Activated CD4-positive, alpha-beta T cell treated with anti-CD3 and anti-CD28 coated beads for 36 hours (primary cell): ENCODE results near the gene MNDA. TPM values are rescaled to one million over a fixed set of nuclear protein-coding genes. Genes with fewer than 3 reads are reported as not detected.

ENCODE experiments used
- ATAC-seq: fragments of 200-7000 bp; cut with Tn5 transposase; one replicate; pipeline ENCODE4 v1.10.0; 2021; ENCODE audit warnings: mild to moderate bottlenecking, moderate library complexity
- CTCF ChIA-PET: fragments of 350-600 bp; sonication (Branson Sonifier 250); formaldehyde crosslinking; loops from one replicate; lab custom pipeline; 2021; ENCODE audit warnings: antibody characterized with exemption; lab: Charles Lee
- POLR2A ChIA-PET: fragments of 350-600 bp; sonication (Branson Sonifier 250); formaldehyde crosslinking; loops from one replicate; lab custom pipeline; 2021; ENCODE audit warnings: antibody characterized with exemption, inconsistent platforms; lab: Charles Lee
- DNase-seq: peaks from one replicate; pipeline ENCODE4 v3.0.0-alpha.2; 2020
- H3K27ac Mint-ChIP-seq: one replicate; pipeline ENCODE4 v1.8.0; 2021; ENCODE audit warnings: mixed read lengths
- H3K27me3 Mint-ChIP-seq: one replicate; pipeline ENCODE4 v1.8.0; 2021; ENCODE audit warnings: mixed read lengths
- H3K36me3 Mint-ChIP-seq: one replicate; pipeline ENCODE4 v1.8.0; 2021; ENCODE audit warnings: low read depth, mixed read lengths
- H3K4me1 Mint-ChIP-seq: one replicate; pipeline ENCODE4 v1.8.0; 2021; ENCODE audit warnings: mixed read lengths
- H3K4me3 Mint-ChIP-seq: one replicate; pipeline ENCODE4 v1.8.0; 2021; ENCODE audit warnings: mild to moderate bottlenecking, moderate library complexity, mixed read lengths
- H3K9me3 Mint-ChIP-seq: one replicate; pipeline ENCODE4 v1.8.0; 2021; ENCODE audit warnings: low read depth, mixed read lengths
- intact Hi-C, 2 experiments: fragments of 100-400 bp; cut with DNase I in 1 of 2; cut with micrococcal nuclease in 1 of 2; formaldehyde crosslinking; loops; one replicate each; pipeline versions ENCODE4 v1.14.2 to v1.15.1; 2022 to 2024; cut with DNase I, micrococcal nuclease
- total RNA-seq, 2 experiments: library from RNA; stranded (reverse); gene quantifications; one replicate each; pipeline ENCODE4 v1.2.3, GENCODE V29; 2021

MNDA gene
- not detected for total RNA-seq

DNA sequence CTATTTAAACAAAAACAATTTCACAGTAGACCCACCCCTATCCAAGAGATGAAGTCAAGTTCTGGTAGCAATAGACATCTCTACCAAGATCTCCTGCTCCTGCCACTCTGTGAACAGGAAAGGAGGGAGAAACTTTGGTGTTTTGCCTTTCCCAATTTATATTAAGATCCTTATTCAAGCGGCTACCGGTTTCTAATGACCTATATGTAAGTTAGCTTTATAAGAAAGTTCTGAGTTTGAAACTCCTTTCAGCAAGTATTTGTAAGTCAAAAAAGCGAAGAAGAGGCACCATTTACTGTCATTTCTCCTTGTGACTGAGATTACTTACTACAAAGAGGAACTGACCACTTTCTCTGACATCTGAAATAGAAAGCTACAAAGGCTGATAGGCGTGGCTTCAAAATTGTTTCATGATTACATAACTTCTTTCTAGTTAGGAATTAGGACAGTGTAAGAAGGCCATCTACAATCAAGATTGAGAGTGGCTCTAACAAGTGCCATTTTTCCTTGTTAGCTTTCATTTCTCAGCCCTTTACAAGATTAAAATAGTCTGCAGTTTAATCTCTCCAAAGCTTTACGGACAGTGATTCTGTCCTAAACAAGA, at the start of gene MNDA:
Gene MNDA (plus strand): TSS at position 448 of the 604 bp plus-strand sequence. CDS start 10,803 bp downstream, outside the sequence.
- peaks cover 2% of the 10 kb centered on the region for H3K27me3 Mint-ChIP-seq
- intact Hi-C loops, result loop anchor here in 1 of 2 experiments (5.0 kb wide), 1 partner anchor 136 kb away; no protein-coding TSS in a partner anchor
- no peak within 1 kb of the TSS for H3K4me3 Mint-ChIP-seq
- peaks cover 19% of the 10 kb centered on the region for H3K4me1 Mint-ChIP-seq
- H3K36me3 Mint-ChIP-seq, result peaks cover 3% of the 10 kb centered on the region
- peaks cover 6% of the 10 kb centered on the region for H3K9me3 Mint-ChIP-seq
- DNase-seq (no peak), ATAC-seq (peak; percentile 42)
- CTCF ChIA-PET, result interaction anchor here (0.9 kb wide), 2 partner anchors 167 kb away, joined by 3 read pairs; no protein-coding TSS in a partner anchor
- POLR2A ChIA-PET, result no interaction called here
- no peak within 1 kb of the TSS for H3K27ac Mint-ChIP-seq

DNA sequence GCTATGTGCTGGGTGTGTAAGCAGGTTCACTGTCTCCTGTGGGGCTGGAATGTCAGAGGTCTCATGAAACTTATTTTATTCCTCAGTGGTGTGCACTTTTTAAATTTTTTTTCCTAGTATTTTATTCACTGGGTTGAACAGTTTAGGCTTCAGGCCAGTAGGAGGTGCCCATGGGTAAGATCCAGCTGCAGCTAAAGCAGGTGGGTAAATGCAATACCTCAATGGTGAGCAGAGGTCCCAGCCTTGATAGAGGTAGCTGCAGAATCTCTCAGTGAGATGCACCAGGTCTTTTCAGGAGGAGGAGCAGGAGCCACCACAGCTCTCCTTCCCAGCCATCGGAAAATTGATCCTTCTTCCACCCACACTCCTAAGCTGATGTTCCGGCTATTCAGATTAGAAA, 37.5 kb upstream of the MNDA start:
- ATAC-seq (peak; percentile 36), DNase-seq (peak; percentile 51)

GRCh38 chr1:158794247-158794646, 36.9 kb upstream of the MNDA start:
- DNase-seq (no peak), ATAC-seq (no peak)
- CTCF ChIA-PET, result interaction anchor here (1.3 to 4.2 kb wide), 3 partner anchors 175 to 277 kb away, joined by 3 to 14 read pairs (median 13); no protein-coding TSS in a partner anchor
- H3K4me1 Mint-ChIP-seq, result peaks cover 2% of the 10 kb centered on the region
- intact Hi-C loops, result loop anchor here in 1 of 2 experiments (5.0 to 10.0 kb wide), 2 partner anchors 203 to 281 kb away; partner anchors contain the start of gene AIM2
- peaks cover 5% of the 10 kb centered on the region for H3K27me3 Mint-ChIP-seq
- POLR2A ChIA-PET, result no interaction called here
- H3K4me3 Mint-ChIP-seq, result no peak overlapping the region
- H3K27ac Mint-ChIP-seq, result no peak overlapping the region
- no peaks in the 10 kb centered on the region for H3K9me3 Mint-ChIP-seq
- no peaks in the 10 kb centered on the region for H3K36me3 Mint-ChIP-seq

More for the DNA sequence above, 37.5 kb upstream of the MNDA start:
- no peaks in the 10 kb centered on the region for H3K4me1 Mint-ChIP-seq
- ChIA-PET POLR2A (no interaction called here), CTCF (interaction anchor here (1.3 to 4.2 kb wide), 3 partner anchors 176 to 278 kb away, joined by 3 to 14 read pairs (median 13); no protein-coding TSS in a partner anchor)
- H3K9me3 Mint-ChIP-seq, result no peaks in the 10 kb centered on the region
- H3K36me3 Mint-ChIP-seq, result no peaks in the 10 kb centered on the region
- peaks cover 5% of the 10 kb centered on the region for H3K27me3 Mint-ChIP-seq
- no peak overlapping the region for H3K4me3 Mint-ChIP-seq
- H3K27ac Mint-ChIP-seq, result no peak overlapping the region
- intact Hi-C loops, result loop anchor here (1.0 to 10.0 kb wide), 3 partner anchors 204 to 281 kb away; partner anchors contain the start of gene AIM2 (in 1 of the 2)

GRCh38 chr1:158798531-158798930, 32.6 kb upstream of the MNDA start:
- Mint-ChIP-seq H3K36me3 (no peaks in the 10 kb centered on the region), H3K27ac (no peak overlapping the region), H3K4me1 (peaks cover 11% of the 10 kb centered on the region), H3K27me3 (peaks cover 22% of the 10 kb centered on the region), H3K9me3 (no peaks in the 10 kb centered on the region), H3K4me3 (no peak overlapping the region)
- ChIA-PET CTCF (no interaction called here), POLR2A (no interaction called here)
- no peak for DNase-seq
- no peak for ATAC-seq
- intact Hi-C loops, result loop anchor here (2.0 to 10.0 kb wide), 2 partner anchors 270 to 276 kb away; partner anchors contain the start of gene AIM2 (in 1 of the 2)

DNA sequence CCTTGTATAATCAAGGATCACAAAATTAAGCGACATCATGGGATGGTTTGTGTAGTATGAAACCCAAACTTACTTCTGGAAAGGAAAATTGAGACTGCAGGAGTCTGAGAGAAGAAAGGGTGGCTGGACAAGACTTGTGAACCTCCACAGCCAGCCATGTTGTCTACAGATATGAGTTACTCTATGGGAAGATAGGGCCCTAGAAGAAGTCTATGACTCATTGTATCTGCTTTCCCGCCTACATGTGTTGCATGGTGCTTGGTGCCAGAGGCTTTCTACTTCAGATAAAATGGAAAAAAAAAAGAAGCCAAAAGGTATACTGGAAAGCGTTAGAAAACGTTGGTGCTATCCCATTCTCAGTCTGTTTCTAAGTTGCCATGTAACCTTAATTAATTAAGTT, 31.5 kb upstream of the MNDA start:
- Mint-ChIP-seq H3K27me3 (peaks cover 23% of the 10 kb centered on the region), H3K9me3 (no peaks in the 10 kb centered on the region), H3K4me3 (no peak overlapping the region), H3K27ac (no peak overlapping the region), H3K4me1 (peaks cover 11% of the 10 kb centered on the region), H3K36me3 (no peaks in the 10 kb centered on the region)
- DNase-seq, result peak; percentile 18
- ATAC-seq, result peak; percentile 92
- ChIA-PET CTCF (interaction anchor here (0.6 kb wide), 1 partner anchor 290 kb away, joined by 3 read pairs; no protein-coding TSS in a partner anchor), POLR2A (no interaction called here)
- intact Hi-C loops, result loop anchor here (2.0 to 10.0 kb wide), 2 partner anchors 269 to 275 kb away; partner anchors contain the start of gene AIM2 (in 1 of the 2)

DNA sequence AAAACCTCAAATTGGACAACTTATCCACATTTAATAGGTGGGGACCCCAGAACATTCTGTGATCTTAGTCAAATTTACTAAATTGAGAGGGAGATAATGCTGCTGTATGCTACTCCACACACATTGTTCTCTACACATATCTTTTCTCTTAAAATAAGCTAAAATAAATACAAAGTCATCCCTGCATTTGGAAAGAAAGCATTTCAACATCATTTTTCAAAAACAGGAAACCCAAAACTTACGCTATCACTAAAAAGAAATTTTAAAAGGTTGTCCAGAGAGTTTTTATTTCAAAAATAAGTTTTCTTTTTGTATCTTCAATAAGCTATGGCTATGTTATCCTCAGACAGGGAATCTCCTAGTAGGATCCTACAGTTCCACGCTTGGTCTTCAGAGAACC, 30.6 kb upstream of the MNDA start:
- no peak overlapping the region for H3K4me3 Mint-ChIP-seq
- H3K36me3 Mint-ChIP-seq, result no peaks in the 10 kb centered on the region
- intact Hi-C loops, result no loop called here
- no peak overlapping the region for H3K27ac Mint-ChIP-seq
- H3K27me3 Mint-ChIP-seq, result peaks cover 23% of the 10 kb centered on the region
- ChIA-PET CTCF (no interaction called here), POLR2A (no interaction called here)
- H3K9me3 Mint-ChIP-seq, result no peaks in the 10 kb centered on the region
- no peak for ATAC-seq
- H3K4me1 Mint-ChIP-seq, result peaks cover 11% of the 10 kb centered on the region
- no peak for DNase-seq

GRCh38 chr1:158801396-158801795, 29.8 kb upstream of the MNDA start:
- H3K4me3 Mint-ChIP-seq, result no peak overlapping the region
- H3K36me3 Mint-ChIP-seq, result no peaks in the 10 kb centered on the region
- intact Hi-C loops, result no loop called here
- peaks cover 23% of the 10 kb centered on the region for H3K27me3 Mint-ChIP-seq
- ChIA-PET POLR2A (no interaction called here), CTCF (no interaction called here)
- no peak for ATAC-seq
- DNase-seq, result no peak
- peaks cover 11% of the 10 kb centered on the region for H3K4me1 Mint-ChIP-seq
- no peak overlapping the region for H3K27ac Mint-ChIP-seq
- no peaks in the 10 kb centered on the region for H3K9me3 Mint-ChIP-seq

DNA sequence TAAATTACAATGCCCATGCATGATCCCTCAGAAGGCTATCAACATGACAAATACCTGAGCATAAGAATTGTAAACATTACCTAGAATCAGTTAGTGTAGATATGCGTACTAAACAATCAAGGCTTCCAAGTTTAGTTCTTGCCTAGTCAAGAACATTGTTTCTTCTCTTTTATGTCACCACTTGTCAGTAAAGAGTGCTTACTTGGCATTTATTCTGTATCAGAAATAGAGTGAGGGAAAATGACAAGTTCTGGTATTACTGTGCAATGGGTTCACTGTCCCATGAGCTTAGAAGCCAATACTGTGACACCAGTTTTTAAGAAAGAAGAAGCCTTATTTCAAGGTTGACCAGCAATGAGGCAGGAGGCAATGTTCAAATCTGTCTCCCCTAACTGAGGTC, 27.5 kb upstream of the MNDA start:
- peaks cover 26% of the 10 kb centered on the region for H3K27me3 Mint-ChIP-seq
- intact Hi-C loops, result no loop called here
- H3K27ac Mint-ChIP-seq, result no peak overlapping the region
- H3K4me1 Mint-ChIP-seq, result peaks cover 11% of the 10 kb centered on the region
- no peaks in the 10 kb centered on the region for H3K36me3 Mint-ChIP-seq
- CTCF ChIA-PET, result no interaction called here
- no peak for DNase-seq
- no peak overlapping the region for H3K4me3 Mint-ChIP-seq
- no peak for ATAC-seq
- POLR2A ChIA-PET, result no interaction called here
- no peaks in the 10 kb centered on the region for H3K9me3 Mint-ChIP-seq

DNA sequence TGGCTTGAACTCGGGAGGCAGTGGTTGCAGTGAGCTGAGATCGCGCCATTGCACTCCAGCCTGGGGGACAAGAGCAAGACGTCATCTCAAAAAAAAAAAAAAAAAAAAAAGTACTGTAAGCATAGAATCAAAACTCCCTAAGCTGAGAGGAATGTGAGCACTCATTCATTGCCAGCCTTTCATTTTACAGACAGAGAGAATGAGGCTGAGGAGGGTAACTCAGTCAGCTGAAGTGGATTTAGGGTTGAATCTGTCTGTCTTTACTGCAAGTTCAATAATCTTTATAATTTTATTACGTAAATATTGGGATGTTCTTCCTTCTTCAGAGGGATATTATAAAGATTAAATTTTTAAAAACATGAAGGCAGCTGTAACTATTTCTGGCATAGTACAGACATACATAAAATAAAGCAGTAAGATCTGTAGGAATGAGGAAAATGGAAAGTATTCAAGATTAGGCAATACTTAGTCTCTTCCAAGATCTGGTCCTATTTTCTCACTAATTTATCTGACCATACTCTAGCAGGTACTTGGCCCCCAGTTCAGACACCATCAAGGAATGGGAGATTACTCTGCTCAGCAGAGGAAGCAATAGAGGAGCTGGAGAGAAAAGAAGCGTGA, 24.1 kb upstream of the MNDA start:
- Mint-ChIP-seq H3K4me1 (no peaks in the 10 kb centered on the region), H3K9me3 (no peaks in the 10 kb centered on the region), H3K27me3 (peaks cover 19% of the 10 kb centered on the region), H3K27ac (no peak overlapping the region), H3K36me3 (no peaks in the 10 kb centered on the region), H3K4me3 (no peak overlapping the region)
- POLR2A ChIA-PET, result interaction anchor here (0.6 kb wide), 1 partner anchor 13 kb away, joined by 4 read pairs; no protein-coding TSS in a partner anchor
- intact Hi-C loops, result no loop called here
- CTCF ChIA-PET, result no interaction called here
- DNase-seq (no peak), ATAC-seq (no peak)

DNA sequence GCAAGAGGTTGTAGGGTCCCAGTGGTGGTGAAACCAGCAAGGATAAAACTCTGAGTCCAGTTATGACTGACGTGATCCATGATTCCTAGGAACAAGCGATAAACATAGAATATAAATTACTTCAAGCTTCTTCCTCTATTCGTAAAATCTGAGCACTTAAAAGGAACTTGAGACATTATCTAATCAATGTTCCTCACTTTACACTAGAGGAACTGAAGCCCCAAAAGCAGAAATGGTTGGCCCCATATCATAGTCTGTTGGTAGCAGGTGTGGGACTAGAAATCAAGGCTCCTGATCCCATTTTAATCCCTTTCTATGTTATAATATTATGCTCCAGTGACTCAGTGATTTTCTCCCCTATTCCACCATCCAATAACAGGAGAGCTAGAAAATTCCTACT, 21.9 kb upstream of the MNDA start:
- H3K4me3 Mint-ChIP-seq, result no peak overlapping the region
- intact Hi-C loops, result no loop called here
- H3K27ac Mint-ChIP-seq, result no peak overlapping the region
- peaks cover 6% of the 10 kb centered on the region for H3K27me3 Mint-ChIP-seq
- ATAC-seq (no peak), DNase-seq (no peak)
- no peaks in the 10 kb centered on the region for H3K36me3 Mint-ChIP-seq
- ChIA-PET POLR2A (no interaction called here), CTCF (no interaction called here)
- H3K9me3 Mint-ChIP-seq, result no peaks in the 10 kb centered on the region
- no peaks in the 10 kb centered on the region for H3K4me1 Mint-ChIP-seq

GRCh38 chr1:158809862-158810261, 21.3 kb upstream of the MNDA start:
- intact Hi-C loops, result no loop called here
- ChIA-PET CTCF (no interaction called here), POLR2A (no interaction called here)
- H3K4me3 Mint-ChIP-seq, result no peak overlapping the region
- H3K9me3 Mint-ChIP-seq, result no peaks in the 10 kb centered on the region
- no peaks in the 10 kb centered on the region for H3K4me1 Mint-ChIP-seq
- H3K27me3 Mint-ChIP-seq, result peaks cover 6% of the 10 kb centered on the region
- no peaks in the 10 kb centered on the region for H3K36me3 Mint-ChIP-seq
- DNase-seq, result no peak
- ATAC-seq, result no peak
- H3K27ac Mint-ChIP-seq, result no peak overlapping the region
